HepG2 (cell line): ENCODE measurements around the gene LACTBL1.

ENCODE experiments used
- ONECUT2 ChIP-seq: sonication (generic); formaldehyde crosslinking; IDR thresholded peaks from 2 replicates; pipeline ENCODE4 v1.4.0; 2020; ENCODE audit warnings: missing genetic modification reagents
- ZFP41 ChIP-seq: sonication (generic); formaldehyde crosslinking; IDR thresholded peaks from 2 replicates; pipeline ENCODE4 v1.4.0; 2020; ENCODE audit warnings: mild to moderate bottlenecking, missing genetic modification reagents, borderline replicate concordance
- ZNF124 ChIP-seq: sonication (generic); formaldehyde crosslinking; IDR thresholded peaks from 2 replicates; pipeline ENCODE4 v1.4.0; 2020; ENCODE audit warnings: missing genetic modification reagents
- ZNF670 ChIP-seq: sonication (generic); formaldehyde crosslinking; IDR thresholded peaks from 2 replicates; pipeline ENCODE4 v1.8.0; 2022; ENCODE audit warnings: mild to moderate bottlenecking, missing genetic modification reagents, borderline replicate concordance
- ZNF878 ChIP-seq: sonication (generic); formaldehyde crosslinking; IDR thresholded peaks from 2 replicates; pipeline ENCODE4 v1.8.1; 2023; ENCODE audit warnings: mild to moderate bottlenecking, missing genetic modification reagents, moderate library complexity
- TF ChIP-seq, protein P1 (sequence below): IDR thresholded peaks from 2 replicates; pipeline ENCODE4 v1.6.1; 2012; ENCODE audit warnings: inconsistent platforms
- TF ChIP-seq, protein P2 (sequence below): sonication (generic); formaldehyde crosslinking; IDR thresholded peaks from 2 replicates; pipeline ENCODE4 v1.8.1; 2022; ENCODE audit warnings: mild to moderate bottlenecking, missing genetic modification reagents
- TF ChIP-seq, protein P3 (sequence below): sonication (generic); formaldehyde crosslinking; IDR thresholded peaks from 2 replicates; pipeline ENCODE4 v1.4.0; 2020; ENCODE audit warnings: mild to moderate bottlenecking, missing genetic modification reagents

DNA sequence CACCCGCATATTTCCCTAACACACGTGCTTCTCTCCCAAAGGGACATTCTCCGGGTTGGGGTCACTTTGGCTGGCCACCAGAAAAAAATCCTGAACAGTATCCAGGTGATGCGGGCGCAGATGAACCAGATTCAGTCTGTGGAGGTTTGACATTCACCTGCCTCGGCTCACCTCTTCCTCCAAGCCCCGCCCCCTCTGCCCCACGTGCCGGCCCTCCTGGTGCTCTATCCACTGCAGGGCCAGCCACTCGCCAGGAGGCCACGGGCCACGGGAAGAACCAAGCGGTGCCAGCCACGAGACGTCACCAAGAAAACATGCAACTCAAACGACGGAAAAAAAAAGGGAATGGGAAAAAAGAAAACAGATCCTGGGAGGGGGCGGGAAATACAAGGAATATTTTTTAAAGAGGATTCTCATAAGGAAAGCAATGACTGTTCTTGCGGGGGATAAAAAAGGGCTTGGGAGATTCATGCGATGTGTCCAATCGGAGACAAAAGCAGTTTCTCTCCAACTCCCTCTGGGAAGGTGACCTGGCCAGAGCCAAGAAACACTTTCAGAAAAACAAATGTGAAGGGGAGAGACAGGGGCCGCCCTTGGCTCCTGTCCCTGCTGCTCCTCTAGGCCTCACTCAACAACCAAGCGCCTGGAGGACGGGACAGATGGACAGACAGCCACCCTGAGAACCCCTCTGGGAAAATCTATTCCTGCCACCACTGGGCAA, 59.1 kb downstream of the LACTBL1 start:
- no peak for TF ChIP-seq ZNF124 (CRISPR knock-in tag)
- no peak for TF ChIP-seq ONECUT2
- TF ChIP-seq ZNF878 (CRISPR knock-in tag), result no peak
- TF ChIP-seq ZFP41 (CRISPR knock-in tag), result no peak
- TF ChIP-seq ZNF670 (CRISPR knock-in tag), result no peak
- TF ChIP-seq, protein P1, sequence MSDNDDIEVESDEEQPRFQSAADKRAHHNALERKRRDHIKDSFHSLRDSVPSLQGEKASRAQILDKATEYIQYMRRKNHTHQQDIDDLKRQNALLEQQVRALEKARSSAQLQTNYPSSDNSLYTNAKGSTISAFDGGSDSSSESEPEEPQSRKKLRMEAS, result no peak
- TF ChIP-seq, protein P2, sequence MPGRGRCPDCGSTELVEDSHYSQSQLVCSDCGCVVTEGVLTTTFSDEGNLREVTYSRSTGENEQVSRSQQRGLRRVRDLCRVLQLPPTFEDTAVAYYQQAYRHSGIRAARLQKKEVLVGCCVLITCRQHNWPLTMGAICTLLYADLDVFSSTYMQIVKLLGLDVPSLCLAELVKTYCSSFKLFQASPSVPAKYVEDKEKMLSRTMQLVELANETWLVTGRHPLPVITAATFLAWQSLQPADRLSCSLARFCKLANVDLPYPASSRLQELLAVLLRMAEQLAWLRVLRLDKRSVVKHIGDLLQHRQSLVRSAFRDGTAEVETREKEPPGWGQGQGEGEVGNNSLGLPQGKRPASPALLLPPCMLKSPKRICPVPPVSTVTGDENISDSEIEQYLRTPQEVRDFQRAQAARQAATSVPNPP (CRISPR knock-in tag), result no peak
- TF ChIP-seq, protein P3, sequence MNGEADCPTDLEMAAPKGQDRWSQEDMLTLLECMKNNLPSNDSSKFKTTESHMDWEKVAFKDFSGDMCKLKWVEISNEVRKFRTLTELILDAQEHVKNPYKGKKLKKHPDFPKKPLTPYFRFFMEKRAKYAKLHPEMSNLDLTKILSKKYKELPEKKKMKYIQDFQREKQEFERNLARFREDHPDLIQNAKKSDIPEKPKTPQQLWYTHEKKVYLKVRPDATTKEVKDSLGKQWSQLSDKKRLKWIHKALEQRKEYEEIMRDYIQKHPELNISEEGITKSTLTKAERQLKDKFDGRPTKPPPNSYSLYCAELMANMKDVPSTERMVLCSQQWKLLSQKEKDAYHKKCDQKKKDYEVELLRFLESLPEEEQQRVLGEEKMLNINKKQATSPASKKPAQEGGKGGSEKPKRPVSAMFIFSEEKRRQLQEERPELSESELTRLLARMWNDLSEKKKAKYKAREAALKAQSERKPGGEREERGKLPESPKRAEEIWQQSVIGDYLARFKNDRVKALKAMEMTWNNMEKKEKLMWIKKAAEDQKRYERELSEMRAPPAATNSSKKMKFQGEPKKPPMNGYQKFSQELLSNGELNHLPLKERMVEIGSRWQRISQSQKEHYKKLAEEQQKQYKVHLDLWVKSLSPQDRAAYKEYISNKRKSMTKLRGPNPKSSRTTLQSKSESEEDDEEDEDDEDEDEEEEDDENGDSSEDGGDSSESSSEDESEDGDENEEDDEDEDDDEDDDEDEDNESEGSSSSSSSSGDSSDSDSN (CRISPR knock-in tag), result no peak
